Forelimb muscle (tissue), 1 donor: ENCODE measurements around the gene HMGB2. TPM values are rescaled to one million over a fixed set of nuclear protein-coding genes. Genes with fewer than 3 reads are reported as not detected.

Experiments used
- DNase-seq: peaks from one replicate; pipeline ENCODE4 v3.0.0-alpha.2; 2013; ENCODE audit warnings: low read depth
- polyA plus RNA-seq: library from polyadenylated mRNA; unstranded; fragments of 120-200 nt; gene quantifications from one replicate; pipeline ENCODE4 v1.2.1, GENCODE V29; 2013; ENCODE audit not compliant: insufficient read length

Gene HMGB2
- polyA plus RNA-seq, 1 donor: 110 TPM

DNA sequence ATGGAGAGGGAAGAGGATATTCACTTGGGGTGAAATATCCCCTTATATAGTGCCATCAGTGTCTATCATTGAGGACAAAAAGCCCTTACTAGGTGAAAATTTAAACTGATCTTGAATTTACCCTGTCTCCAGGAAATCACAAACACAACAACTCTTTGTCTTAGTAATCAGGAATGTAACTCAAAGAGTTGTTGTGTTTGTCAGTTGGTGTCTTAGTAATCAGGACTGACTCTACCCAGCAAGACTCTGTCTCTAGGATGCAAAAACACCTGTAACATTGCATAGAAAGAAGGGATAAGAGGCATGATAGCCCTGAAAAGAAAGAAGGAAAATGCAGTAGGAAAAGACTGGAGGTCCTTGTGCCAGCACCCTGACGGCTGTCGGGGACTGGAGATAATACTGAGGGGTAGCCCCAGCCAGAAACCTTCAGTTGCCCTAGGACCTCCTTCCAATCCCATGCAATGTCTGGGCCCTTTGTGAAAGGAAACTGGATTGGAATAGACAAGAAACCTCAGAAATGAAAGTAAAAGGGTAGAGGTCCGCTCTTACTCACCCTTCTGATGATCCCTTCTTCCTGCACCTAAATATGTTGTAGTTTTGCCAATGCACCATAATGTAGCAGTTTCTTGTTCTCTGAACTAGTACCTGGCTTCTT lies 45.3 kb downstream of the HMGB2 start:
- DNase-seq: no peak

DNA sequence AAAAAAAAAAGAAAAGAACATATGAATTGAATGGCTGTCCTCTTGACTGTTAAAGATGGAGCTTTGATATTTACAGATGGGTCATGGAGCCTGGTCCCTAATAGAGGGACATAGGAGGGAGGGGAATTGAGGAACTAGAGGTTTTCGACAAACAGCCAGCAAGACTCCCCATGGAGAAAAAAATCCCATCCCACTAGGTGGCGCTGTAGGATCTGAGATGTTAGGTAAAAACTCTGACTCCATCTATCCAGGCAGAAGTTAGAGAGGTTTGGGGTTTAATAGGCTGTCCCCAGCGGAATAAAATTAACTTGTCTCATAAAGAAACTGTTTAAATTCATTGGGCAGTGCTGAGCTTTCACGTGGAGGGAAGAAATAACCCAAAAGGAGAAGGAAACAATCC lies 45.9 kb downstream of the HMGB2 start:
- DNase-seq: no peak

DNA sequence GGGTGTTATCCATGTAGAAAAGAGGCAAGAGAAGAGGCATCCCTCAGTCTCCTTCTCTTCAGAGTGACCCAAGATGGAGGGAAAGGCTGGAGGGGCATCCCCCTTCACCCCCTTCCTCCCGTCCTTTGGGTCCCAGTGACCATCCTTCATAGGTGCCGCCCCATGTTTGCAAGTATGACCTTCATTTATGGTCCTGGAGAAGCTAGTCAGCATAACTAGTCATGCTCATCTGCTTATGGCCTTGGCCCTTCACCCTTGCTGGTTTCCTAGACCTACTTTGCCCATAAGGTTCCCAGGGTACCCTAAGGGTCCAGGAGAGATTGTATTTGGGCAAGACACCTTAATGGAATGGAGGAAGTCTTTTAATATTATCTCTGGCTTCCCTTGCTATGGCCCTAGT lies 46.7 kb downstream of the HMGB2 start:
- DNase-seq: no peak

- DNase-seq: no peak
Observed at GRCh38 chr4:173284463-173284862, 49.7 kb downstream of the HMGB2 start.

DNA sequence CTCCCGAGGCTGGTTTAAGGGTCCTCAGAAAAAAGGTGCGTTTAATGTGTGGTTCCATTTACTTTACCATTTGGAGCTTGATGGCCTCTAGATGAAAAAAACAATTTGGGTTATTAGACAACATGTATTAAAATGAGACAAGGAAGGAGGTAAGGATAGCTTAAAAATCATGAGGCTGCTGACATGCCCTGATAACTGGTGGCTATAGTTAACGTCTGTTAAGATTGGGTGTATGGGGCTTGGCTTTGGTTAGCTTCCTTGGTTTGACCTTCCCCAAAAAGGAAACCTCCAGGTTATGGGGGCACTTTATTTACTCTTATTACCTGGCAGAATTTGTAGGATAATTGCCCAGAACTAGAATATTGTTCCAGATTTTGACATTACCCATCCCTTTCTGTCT lies 51.5 kb downstream of the HMGB2 start:
- no peak for DNase-seq

- DNase-seq: no peak
Observed at GRCh38 chr4:173282256-173282562, 51.9 kb downstream of the HMGB2 start.

- no peak for DNase-seq
Observed at GRCh38 chr4:173281406-173282255, 52.5 kb downstream of the HMGB2 start.

Other genes with a start within 250 kb of the HMGB2 start
- gene GALNT7, start 165.5 kb downstream of the HMGB2 start, polyA plus RNA-seq: 33.8 TPM
- gene SAP30, start 36.6 kb upstream of the HMGB2 start, polyA plus RNA-seq: 7.8 TPM
- 1.7 TPM for gene SCRG1, start 64.8 kb upstream of the HMGB2 start, polyA plus RNA-seq
- 0.10 TPM for gene HAND2, start 195.9 kb upstream of the HMGB2 start, polyA plus RNA-seq